ENCODE data around the gene FAM184A.

The FAM184A gene

GRCh38 chr6:119076576-119077390, 1.7 kb downstream of the FAM184A start:
- TF ChIP-seq CTCF (IDR thresholded peaks at IDR 0.05; ENCODE audit: extremely low read depth, missing control alignments) = no peak
- no peak for DNase-seq (ENCODE audit: low spot score)

GRCh38 chr6:119076173-119076572, 2.3 kb downstream of the FAM184A start:
- TF ChIP-seq CTCF (IDR thresholded peaks at IDR 0.05; ENCODE audit: extremely low read depth, missing control alignments) = no peak
- DNase-seq (ENCODE audit: low spot score) = no peak

- TF ChIP-seq CTCF (IDR thresholded peaks at IDR 0.05; ENCODE audit: extremely low read depth, missing control alignments) = no peak
- no peak for DNase-seq (ENCODE audit: low spot score)
Measured at GRCh38 chr6:119075200-119075981, 3.1 kb downstream of the FAM184A start.

GRCh38 chr6:119073307-119074051, 5.0 kb downstream of the FAM184A start:
- DNase-seq (ENCODE audit: low spot score) = no peak
- no peak for TF ChIP-seq CTCF (IDR thresholded peaks at IDR 0.05; ENCODE audit: extremely low read depth, missing control alignments)

- no peak for TF ChIP-seq CTCF (IDR thresholded peaks at IDR 0.05; ENCODE audit: extremely low read depth, missing control alignments)
- no peak for DNase-seq (ENCODE audit: low spot score)
Measured at GRCh38 chr6:119071576-119071975, 6.9 kb downstream of the FAM184A start.

GRCh38 chr6:119067091-119067490, 11.4 kb downstream of the FAM184A start:
- no peak for DNase-seq (ENCODE audit: low spot score)
- no peak for TF ChIP-seq CTCF (IDR thresholded peaks at IDR 0.05; ENCODE audit: extremely low read depth, missing control alignments)
